Middle frontal gyrus (tissue), 1 donor: ENCODE measurements around the gene GTPBP10.

ENCODE experiments used
- DNase-seq: peaks from one replicate; pipeline ENCODE4 v3.0.0-alpha.2; 2015; ENCODE audit warnings: low spot score; ENCODE audit errors: extremely low spot score

GTPBP10 gene

GRCh38 chr7:90351987-90352386 lies 5.5 kb downstream of the GTPBP10 start:
- DNase-seq = no peak

GRCh38 chr7:90383422-90383821 lies 36.9 kb downstream of the GTPBP10 start:
- no peak for DNase-seq

- no peak for DNase-seq
Observed at GRCh38 chr7:90383861-90384260, 37.3 kb downstream of the GTPBP10 start.

- DNase-seq = no peak
Observed at GRCh38 chr7:90384433-90384832, 37.9 kb downstream of the GTPBP10 start.

- DNase-seq = no peak
Observed at GRCh38 chr7:90387470-90388240, 41.1 kb downstream of the GTPBP10 start.

GRCh38 chr7:90390926-90391325 lies 44.4 kb downstream of the GTPBP10 start:
- DNase-seq = no peak

- DNase-seq = no peak
Observed at GRCh38 chr7:90391488-90391887, 45.0 kb downstream of the GTPBP10 start.

- DNase-seq = no peak
Observed at GRCh38 chr7:90396420-90396819, 49.9 kb downstream of the GTPBP10 start.

- DNase-seq = peak; percentile 11
Observed at GRCh38 chr7:90401989-90402388, 55.5 kb downstream of the GTPBP10 start.

- no peak for DNase-seq
Observed at GRCh38 chr7:90402785-90403173, 56.3 kb downstream of the GTPBP10 start.

GRCh38 chr7:90403174-90404113 lies 56.9 kb downstream of the GTPBP10 start, which contains the start of gene CLDN12:
TSS of gene CLDN12 (plus strand) at chr7:90403461. CDS start at chr7:90412677, 9,216 bp downstream.
- peak; percentile 79 for DNase-seq

- DNase-seq = no peak
Observed at GRCh38 chr7:90404777-90405176, 58.3 kb downstream of the GTPBP10 start.

GRCh38 chr7:90407484-90407821 lies 60.9 kb downstream of the GTPBP10 start:
- peak; percentile 54 for DNase-seq

- no peak for DNase-seq
Observed at GRCh38 chr7:90408142-90408541, 61.6 kb downstream of the GTPBP10 start.

GRCh38 chr7:90409667-90410066 lies 63.2 kb downstream of the GTPBP10 start:
- DNase-seq = no peak

- no peak for DNase-seq
Observed at GRCh38 chr7:90411510-90411909, 65.0 kb downstream of the GTPBP10 start.

GRCh38 chr7:90412458-90413184 lies 66.1 kb downstream of the GTPBP10 start:
- no peak for DNase-seq

- DNase-seq = no peak
Observed at GRCh38 chr7:90413185-90413528, 66.6 kb downstream of the GTPBP10 start.

GRCh38 chr7:90421651-90422050 lies 75.1 kb downstream of the GTPBP10 start:
- DNase-seq = no peak

- no peak for DNase-seq
Observed at GRCh38 chr7:90424720-90425119, 78.2 kb downstream of the GTPBP10 start.

- no peak for DNase-seq
Observed at GRCh38 chr7:90425376-90425775, 78.9 kb downstream of the GTPBP10 start.
